Activated CD8-positive, alpha-beta memory T cell treated with anti-CD3 and anti-CD28 coated beads for 1 hour (primary cell): ENCODE results near the gene SLC31A1.
A peak's percentile ranks its signal among the peaks of the same experiment; 100 is the strongest.
"Not testable (repeated sequence)": the region's sequence is repeated elsewhere in the genome, so short reads cannot be mapped to it uniquely, and the experiment has no call there.

ENCODE experiments used
- DNase-seq, 2 donors: peaks; one replicate each; pipeline ENCODE4 v3.0.0-alpha.2; 2020; ENCODE audit warnings: low read depth in 1 of 2; ENCODE audit errors: extremely low read depth in 1 of 2

The SLC31A1 gene

GRCh38 chr9:113258282-113258681, 36.9 kb downstream of the SLC31A1 start:
- no peak for DNase-seq

GRCh38 chr9:113261917-113262671, 40.8 kb downstream of the SLC31A1 start:
- no peak for DNase-seq

GRCh38 chr9:113266174-113266573, 44.8 kb downstream of the SLC31A1 start:
- no peak for DNase-seq

- no peak for DNase-seq
These were observed 46.7 kb downstream of the SLC31A1 start for GRCh38 chr9:113267911-113268566.

- no peak for DNase-seq
These were observed 48.0 kb downstream of the SLC31A1 start for GRCh38 chr9:113269355-113269754.

- no peak for DNase-seq
These were observed 48.5 kb downstream of the SLC31A1 start for GRCh38 chr9:113269871-113270270.

- DNase-seq: no peak
These were observed 53.3 kb downstream of the SLC31A1 start for GRCh38 chr9:113274474-113275156.

- DNase-seq: peak; percentile 91 to 92
These were observed 54.1 kb downstream of the SLC31A1 start, which contains the start of the genes CDC26 and PRPF4 for GRCh38 chr9:113275157-113276131. Gene CDC26 (minus strand): TSS chr9:113275572. CDS start chr9:113272507, 3,065 bp downstream. Gene PRPF4 (plus strand): TSS chr9:113275658. CDS start chr9:113275744, 86 bp downstream.

- DNase-seq: no peak
These were observed 57.5 kb downstream of the SLC31A1 start for GRCh38 chr9:113278840-113279239.

GRCh38 chr9:113281356-113281755, 60.0 kb downstream of the SLC31A1 start:
- DNase-seq: no peak

GRCh38 chr9:113289091-113289490, 67.7 kb downstream of the SLC31A1 start:
- DNase-seq: no peak

- no peak for DNase-seq
These were observed 68.8 kb downstream of the SLC31A1 start for GRCh38 chr9:113290052-113290607.

GRCh38 chr9:113293285-113293878, 72.0 kb downstream of the SLC31A1 start:
- DNase-seq: no peak

GRCh38 chr9:113296247-113296646, 74.9 kb downstream of the SLC31A1 start:
- not testable (repeated sequence) for DNase-seq

GRCh38 chr9:113296796-113297558, 75.6 kb downstream of the SLC31A1 start:
- DNase-seq: no peak

GRCh38 chr9:113298311-113298710, 77.0 kb downstream of the SLC31A1 start:
- DNase-seq: no peak

GRCh38 chr9:113298924-113299770, 77.8 kb downstream of the SLC31A1 start:
- DNase-seq: no peak

GRCh38 chr9:113299800-113300292, 78.5 kb downstream of the SLC31A1 start:
- no peak for DNase-seq
